DMS 273 (cell line): ENCODE data around the gene PIP5KL1.
A peak's percentile ranks its signal among the peaks of the same experiment; 100 is the strongest.

Source experiments
- DNase-seq: peaks from one replicate; lab custom pipeline; 2025; ENCODE audit not compliant: unreplicated experiment; lab: John Stamatoyannopoulos, UW

PIP5KL1 gene

DNA sequence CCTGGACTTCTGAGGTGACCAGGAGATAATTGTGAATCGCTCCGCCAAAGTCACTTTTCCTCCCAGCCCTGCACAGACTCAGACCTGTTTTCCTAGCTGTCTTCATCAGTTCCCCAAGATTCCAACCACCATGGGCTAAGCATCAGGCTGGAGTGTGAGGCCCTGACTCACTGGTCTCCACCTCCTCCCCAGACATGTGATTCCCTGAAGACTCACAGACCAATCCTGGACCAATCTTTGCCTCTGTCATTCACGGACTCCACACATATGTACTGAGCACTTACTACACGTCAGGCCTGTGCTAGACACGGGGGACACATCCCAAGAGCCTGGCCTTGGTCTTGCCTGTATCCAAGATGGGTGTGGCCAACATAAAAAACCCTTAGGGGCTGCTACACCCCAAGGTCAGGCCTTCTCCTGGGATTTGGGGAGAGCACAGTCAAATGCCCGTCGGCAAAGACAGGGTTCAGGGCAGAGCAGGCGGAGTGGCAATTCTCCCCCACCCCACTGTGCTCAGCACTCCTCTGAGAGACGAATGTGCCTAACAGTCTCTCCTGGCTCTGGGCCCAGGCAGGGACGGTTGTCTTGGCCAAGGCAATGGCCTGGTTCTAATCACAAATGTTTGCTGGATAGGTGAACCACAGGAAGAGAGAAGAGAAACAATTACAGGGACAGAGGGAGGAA is 38.3 kb upstream of the PIP5KL1 start:
- peak; percentile 37 for DNase-seq

DNA sequence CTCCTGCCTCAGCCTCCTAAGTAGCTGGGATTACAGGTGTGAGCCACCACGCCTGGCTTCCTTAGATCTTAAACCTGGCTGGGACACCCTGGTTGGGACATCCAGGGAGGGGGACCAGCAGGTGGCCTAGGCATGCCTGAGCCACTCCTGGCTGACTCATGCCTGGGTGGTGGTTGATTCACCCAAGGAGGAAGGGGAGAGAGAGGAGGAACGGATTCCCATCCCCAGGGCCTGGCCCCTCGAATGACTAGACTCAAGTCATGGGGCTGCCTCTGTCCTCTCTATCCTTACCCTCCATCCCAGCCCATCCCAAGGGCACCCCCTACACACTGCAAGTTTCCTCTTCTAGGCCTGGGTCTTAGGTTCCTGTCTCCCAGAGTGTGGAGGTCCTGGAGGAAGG is 37.5 kb upstream of the PIP5KL1 start:
- DNase-seq, result peak; percentile 49

DNA sequence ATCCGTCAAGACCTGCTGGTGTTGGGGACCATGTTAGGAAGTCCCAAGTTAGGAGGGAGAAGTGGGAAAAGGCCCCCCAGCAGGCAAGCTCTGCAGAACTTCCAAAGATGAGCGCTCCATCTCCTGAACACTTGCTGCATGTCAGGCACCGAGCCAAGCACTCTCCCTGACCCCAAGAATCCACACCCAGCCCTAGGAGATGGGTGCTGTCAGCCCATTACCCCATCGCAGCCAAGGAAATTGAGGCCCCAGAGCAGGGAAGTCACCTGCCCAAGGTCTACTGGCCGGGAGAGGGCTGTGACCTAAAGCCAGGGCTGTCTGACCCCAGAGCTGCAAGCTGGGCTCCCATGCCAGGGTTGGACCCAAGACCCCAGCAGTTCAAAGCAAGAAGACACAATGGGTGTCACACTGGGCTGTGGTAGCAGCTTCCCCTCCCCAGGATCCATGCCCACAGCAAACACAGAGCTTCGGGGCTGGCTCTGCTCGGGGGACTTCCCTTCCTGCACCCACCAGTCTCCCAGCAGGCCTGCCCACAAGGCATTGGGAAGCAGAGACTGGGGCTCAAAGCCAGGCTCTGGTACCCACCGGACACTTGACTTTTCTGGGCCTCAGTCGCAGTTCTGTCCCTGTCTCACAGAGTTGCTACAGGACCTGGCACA is 36.7 kb upstream of the PIP5KL1 start:
- no peak for DNase-seq

DNA sequence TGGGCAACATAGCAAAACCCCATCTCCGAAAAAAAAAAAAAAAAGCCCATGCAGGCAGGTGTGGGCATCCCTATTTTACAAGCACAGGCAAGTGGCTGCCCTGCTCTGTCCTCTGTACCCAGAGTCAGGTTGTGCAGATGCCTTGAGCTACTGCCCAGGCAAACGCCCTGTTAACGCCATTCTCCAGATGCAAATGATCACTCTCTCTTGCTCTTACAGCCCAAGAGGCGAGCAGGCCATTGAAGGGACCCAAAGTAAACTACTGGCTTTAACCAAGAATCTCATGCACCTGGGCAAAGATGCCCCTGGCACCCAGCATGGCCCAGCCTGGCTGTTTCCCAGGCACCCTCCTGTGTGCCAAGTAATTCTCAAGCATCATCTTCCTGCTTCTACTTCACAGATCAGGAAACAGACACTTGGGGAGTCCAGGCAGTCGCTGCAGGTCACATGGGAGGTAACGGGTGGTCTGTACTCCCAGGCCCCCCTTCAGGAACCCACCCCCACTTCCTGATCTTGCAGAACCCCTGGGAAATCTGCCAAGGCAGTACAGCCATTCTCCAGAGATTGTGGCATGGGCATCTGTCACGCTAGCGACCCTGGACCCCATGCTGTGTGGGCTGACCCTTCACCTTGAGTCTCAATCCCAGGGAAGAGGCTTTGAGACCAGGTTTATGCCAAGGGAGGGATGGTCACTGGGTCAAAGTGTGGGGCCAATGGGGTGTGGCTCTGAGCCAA is 36.0 kb upstream of the PIP5KL1 start:
- DNase-seq, result peak; percentile 60

DNA sequence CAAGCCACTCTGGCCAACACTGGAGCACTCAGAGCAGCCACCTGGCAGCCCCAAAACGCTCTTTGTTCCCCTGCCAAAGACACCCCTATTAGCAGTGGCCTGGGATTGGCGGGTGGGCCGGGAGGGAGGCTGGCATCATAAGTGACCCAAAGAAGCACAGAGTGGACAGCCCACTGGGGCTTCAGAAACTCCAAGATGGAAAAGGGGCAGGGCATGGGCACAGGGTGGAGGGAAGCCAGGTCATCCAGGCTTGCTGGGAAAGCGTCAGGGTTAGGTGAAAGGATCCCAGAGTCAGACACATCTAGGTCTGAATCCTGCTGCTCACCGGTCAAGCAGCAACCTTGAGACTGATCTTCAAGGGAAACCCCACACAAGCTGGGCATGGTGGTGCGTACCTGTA is 35.4 kb upstream of the PIP5KL1 start:
- no peak for DNase-seq

DNA sequence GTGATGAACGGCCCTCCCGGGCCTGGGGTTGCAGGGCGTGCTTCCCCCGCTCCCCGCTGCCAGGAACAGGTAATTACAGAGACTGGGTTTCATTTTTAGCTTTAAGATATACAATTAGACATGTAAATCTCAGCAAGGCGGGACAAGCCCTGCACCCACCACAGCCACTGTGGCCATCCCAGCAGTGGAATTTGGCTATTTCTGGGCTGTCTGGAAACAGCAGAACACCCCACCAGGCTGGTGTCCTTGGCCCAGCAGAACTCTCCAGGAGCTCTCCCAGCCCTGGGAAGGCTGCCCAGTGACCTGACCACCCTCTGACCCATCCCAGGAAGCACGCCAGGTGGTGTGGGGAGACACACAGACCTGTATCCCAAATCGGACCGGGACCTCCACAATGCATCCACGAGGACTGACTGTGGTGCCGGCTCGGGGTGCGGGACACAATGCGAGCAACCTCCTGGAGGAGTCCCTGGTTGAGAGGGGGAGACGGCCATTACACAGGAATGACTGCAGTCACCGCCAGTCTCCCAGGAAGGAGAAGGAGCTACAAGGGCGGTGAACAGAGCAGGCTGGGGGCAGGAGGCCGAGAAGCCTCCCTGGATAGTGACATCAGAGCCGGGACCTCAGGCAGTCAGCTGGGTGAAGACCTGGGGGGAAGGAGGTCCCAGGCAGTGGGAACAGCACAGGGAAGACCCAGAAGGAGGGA is 32.9 kb upstream of the PIP5KL1 start:
- DNase-seq, result no peak

DNA sequence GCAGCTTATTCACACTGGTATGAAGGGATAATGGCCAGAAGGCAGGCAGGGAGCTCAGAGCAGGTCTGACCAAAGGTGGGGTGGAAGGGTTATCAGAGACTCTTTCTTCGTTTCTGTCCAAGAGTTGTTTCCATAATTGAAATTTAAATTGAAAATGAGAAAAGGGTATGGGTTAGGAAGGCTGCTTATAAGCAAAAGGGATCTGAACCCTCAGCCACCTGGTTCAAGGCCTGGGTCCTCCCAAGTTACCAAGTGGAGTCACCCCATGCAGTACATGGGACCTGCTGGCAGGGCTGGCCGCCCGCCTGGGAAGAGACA is 32.4 kb upstream of the PIP5KL1 start:
- peak; percentile 75 for DNase-seq

DNA sequence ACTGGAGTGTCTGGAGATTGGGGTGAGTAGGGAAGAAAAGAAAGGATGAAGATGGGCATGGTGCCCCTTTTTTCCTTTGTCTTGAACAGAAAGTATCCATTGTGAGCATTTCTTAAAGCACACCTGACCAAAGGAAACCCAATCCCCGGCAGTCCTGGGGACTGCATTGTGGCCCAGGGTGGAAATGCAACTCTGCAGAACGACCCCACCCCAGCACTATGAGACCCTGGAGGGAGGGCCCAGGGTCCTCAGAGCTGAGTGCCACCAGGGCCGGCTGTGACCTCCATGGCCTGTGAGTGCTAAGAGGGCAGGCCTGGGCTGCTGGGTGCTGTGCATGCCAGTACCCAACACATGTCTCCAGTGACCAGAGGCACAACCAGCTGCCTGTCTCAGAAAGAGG is 31.7 kb upstream of the PIP5KL1 start:
- no peak for DNase-seq

DNA sequence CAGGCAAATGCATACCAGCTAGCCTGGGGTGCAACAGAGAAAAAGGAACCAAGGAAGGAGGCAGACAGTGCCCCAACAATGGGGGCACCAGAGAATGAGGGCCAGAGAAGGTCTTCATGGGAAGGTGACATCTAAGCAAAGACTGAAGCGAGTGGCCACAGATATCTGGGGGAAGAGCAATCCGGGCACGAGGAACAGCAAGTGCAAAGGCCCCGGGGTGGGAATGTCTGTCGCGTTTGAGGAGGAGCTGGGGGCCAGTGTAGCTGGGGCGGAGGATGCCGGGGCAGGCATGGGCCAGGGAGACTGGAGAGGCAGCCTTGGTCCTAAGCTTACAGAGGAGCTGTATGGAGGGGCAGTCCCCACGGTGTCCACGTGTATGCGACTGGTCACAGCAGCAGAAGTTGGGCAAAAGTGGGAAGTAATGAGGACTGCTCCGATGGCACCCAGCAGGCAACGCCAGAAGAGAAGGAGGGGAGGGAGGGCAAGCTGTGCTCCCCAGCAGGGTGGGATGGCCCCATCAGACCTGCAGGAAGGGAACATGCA is 31.1 kb upstream of the PIP5KL1 start:
- no peak for DNase-seq

DNA sequence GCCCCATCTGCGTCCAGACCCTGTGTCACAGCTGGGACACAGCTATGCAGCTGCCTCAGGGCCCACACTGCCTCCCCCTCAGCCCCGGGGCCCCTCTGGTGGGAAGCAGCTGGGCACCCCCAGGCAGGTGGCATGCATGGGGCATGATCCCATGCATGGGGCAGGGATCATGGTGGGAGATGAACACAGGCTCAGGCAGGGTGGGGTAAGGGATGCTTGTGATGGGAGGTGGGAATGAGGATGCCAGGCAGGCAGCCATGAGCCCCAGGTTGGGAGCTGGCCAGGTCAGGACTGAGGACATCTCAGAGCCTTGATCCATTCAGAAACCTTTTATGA is 30.5 kb upstream of the PIP5KL1 start:
- DNase-seq, result no peak

DNA sequence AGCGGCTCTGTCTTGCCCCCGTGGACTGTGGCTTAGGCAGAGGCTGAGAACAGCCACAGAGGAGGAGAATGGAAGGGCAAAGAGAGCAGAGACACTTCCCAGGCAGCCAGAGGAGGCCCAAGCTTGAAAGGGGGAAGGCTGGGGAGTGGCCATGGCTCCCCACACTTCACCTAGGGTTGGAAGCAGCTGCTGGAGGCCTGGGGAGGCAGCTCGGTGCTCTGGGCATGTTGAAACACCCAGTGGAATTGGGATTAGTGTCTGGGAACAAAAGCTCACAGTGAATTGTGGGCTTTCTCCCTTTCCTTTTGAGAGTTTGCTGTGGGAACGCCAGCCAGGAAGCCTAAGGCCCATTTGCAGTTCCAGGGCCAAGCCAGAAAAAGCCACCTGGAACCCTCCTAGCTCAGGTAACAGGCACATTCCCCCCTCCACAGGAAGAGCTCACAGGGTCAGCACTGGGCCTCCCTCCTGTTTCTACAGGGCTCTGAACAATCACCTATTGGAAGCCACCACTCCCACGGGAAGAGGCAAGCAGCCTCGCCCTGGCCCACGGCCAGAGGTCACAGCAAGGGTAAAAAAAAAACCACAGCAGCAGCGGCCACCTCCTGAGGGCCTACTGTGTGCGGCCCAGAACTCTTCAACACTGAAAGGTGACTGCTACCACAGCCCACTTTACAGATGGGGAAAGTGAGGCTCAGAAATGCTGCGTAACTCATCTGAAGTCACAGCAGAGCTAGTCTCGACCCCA is 30.0 kb upstream of the PIP5KL1 start:
- peak; percentile 31 for DNase-seq

DNA sequence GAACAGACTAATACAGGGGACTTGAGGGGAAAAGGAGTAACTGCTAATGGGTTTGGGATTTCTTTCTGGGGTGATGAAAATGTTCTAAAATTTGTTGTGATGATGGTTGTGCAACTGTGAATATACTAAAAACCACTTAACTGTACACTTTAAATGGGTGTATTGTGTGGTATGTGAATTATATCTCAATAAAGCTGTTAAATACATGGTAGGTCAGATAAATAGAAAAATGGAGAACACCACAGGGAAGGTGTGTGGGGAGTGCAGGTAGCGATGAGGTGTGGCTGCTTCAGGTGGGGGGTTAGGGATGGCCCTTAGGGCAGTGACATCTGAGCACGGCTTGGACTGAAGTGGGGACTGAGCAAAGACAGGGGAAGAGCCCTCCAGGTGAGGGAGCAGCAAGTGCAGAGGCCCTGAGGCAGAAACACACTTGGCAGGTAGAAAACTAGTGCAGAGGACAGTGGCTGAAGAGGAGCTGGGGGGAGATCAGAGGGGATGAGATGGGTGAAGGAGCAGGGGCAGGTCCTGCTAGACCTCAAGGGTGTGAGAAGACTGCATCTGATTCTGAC is 29.3 kb upstream of the PIP5KL1 start:
- no peak for DNase-seq

DNA sequence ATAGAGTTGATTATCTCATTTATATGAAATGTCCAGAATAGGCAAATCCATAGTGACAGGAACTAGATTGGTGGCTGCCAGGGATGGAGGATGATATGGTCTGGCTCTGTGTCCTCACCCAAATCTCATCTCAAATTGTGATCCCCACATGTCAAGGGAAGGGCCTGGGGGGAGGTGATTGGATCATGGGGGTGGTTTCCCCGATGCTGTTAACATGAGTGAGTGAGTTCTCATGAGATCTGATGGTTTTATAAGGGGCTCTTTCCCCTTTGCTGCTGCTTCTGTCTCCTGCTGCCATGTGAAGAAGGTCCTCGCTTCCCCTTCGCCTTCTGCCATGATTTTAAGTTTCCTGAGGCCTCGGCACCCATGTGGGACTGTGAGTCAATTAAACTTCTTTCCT is 28.8 kb upstream of the PIP5KL1 start:
- no peak for DNase-seq

DNA sequence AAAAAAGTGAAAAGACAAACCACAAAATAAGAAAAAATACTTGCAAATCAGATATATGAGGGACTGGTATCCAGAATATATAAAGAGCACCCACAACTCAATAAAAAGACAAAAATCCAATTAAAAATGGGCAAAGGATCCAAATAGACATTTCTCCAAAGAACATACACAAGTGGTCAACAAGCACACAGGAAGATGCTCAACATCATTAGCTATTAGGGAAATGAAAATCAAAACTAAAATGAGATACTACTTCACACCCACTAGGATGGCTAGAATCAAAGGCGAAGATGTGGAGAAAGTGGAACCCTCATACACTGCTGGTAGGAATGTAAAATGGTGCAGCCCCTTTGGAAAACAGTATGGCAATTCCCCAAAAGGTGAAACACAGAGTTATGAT is 28.2 kb upstream of the PIP5KL1 start:
- no peak for DNase-seq

DNA sequence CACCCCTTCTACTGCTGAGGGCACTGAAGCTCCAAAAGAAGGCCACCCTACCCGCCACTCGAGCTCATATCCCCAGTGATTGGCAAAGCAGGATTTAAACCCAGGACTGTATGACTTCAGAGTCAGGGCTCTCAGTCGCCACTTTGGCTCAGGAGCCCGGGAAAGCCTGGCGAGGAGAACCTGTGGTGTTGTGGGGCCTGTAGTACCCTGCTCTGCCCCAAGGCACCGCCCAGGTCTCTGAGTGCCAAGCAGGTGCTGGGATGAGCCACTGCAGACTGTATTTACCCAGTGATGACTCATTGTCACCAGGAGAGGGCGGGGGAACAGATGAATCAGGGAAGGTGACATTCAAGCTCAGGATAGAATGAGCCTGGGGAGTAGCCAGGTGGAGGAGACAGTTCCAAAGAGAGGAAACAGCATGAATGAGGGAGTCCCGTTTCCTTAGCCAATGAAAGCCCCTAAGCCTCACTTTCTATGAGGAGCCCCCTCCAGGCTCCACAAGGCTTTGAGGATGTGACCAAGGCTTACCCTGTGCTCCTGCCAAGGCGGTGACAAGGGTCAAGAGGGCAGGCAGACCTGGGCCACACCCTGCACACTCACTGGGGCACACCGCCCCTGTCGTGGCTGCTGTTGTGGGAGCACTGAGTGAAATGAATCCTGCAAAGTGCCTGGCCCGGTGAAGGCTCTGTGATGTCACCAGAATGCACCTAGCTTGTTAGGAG is 24.9 kb upstream of the PIP5KL1 start:
- peak; percentile 72 for DNase-seq

DNA sequence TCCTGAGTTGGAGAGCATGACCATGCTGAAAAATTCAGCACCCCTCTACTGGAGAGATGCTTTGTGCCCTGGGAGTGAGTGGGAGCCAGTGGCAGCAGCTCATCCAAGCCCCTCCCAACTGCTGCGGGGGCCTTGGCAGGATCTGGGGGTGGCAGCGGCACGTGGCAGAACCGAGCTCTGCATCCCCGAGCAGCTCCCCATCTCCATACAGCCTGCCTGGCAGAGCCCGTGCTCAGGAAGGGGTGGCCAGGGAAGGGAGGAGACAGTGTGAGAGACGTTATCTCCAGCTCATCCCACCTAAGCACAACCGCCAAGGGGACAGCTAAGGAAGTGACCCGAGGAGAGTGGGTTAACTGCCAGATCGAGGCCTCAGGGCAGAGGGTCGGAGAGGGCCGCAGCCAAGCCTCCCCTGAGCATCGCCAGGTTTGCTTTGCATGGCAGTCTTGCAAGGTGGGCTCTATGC is 24.3 kb upstream of the PIP5KL1 start:
- DNase-seq, result no peak

DNA sequence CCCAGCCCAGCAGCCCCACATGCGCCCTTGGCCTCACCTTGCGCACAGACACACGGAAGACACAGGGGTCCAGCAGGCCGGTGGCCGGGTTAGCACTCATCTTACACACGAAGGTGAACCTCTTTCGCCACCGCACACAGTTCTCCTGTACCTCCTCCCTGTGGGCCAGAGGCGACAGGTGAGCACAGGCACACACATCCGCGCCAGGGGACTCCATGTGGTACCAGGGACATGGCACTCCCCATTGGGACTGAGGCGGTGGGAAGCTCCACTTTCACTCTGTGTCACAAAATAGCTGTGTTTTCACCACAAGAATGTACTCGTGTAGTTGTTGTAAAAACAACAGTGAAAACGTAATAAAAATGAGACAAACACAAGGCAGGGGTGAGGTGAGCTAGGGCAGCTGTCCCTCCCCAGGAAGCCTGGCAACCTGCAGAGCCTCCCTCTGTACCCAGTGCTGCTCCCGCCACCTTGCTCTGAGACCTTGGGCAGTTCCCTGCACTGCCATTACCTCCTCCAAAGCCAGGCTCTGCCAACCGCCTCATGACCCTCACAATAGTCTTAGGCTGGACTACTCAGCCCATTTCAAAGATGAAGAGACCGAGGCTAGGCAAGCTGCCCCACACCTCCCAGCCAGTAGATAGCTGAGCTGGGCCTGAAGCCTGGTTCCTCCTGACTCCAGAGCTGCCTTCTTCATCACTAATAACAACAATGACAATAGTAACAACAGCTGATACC is 23.4 kb upstream of the PIP5KL1 start:
- DNase-seq, result no peak

DNA sequence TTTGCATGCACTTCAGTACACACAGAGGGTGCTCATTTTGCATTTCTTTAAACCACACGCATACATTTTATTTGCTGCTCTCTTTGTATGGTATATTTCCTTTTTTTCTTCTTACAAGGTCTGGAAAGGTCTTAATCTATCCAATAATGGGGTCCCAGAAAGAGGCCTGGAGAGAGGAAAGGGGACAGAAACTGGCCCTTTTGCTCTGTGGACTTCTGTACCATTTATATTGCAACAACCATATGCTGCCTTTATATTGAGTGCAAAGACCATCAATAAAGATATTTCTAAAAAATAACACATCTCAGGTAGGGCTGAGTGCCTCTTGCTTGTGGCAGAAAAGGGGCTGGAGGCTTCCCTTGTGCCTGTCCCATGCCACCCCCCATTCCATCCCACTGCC is 22.6 kb upstream of the PIP5KL1 start:
- no peak for DNase-seq
